ENCODE results near the gene CLCN3. TPM values are rescaled to one million over a fixed set of nuclear protein-coding genes. Genes with fewer than 3 reads are reported as not detected.

Gene CLCN3
- total and polyA plus RNA-seq, 10 of the 15 experiments (the other 5 are each of a cell fraction or from before 2014, with no cell fraction given) = 4.0 to 22.8 (median 11.8) TPM

DNA sequence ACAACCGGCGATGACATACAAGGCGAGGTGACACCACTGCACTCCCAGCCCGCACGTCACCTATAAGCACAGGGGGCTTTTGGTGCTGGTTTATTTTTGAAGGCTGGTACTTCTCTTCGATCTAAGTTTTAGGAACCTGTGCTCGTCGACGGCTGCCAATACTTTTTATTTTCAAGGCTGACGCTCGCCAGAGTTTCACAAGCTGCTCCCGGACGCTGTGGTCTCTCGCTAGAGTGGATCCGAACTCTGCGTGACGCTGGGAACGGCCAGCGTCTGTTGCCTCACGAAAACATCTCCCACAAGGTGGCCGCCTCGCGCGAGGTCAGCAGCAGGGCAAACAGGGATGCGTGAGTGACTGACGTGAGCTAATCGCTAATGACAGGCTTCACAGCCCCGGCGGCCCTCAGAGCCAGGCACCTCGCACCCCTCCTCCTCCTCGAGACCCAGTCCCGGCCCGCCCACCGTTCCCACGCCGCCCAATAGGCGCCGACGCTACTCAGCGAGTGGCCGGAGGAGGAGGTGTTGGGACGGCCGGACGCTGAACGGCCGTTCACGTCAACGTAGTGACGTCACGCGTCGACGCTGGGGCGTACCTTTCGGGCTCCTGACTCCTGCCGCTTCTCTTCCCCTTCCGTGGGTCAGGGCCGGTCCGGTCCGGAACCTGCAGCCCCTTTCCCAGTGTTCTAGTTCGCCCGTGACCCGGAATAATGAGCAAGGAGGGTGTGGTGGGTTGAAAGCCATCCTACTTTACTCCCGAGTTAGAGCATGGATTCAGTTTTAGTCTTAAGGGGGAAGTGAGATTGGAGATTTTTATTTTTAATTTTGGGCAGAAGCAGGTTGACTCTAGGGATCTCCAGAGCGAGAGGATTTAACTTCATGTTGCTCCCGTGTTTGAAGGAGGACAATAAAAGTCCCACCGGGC, at the start of gene CLCN3 (continued):
- TF ChIP-seq, protein P1, sequence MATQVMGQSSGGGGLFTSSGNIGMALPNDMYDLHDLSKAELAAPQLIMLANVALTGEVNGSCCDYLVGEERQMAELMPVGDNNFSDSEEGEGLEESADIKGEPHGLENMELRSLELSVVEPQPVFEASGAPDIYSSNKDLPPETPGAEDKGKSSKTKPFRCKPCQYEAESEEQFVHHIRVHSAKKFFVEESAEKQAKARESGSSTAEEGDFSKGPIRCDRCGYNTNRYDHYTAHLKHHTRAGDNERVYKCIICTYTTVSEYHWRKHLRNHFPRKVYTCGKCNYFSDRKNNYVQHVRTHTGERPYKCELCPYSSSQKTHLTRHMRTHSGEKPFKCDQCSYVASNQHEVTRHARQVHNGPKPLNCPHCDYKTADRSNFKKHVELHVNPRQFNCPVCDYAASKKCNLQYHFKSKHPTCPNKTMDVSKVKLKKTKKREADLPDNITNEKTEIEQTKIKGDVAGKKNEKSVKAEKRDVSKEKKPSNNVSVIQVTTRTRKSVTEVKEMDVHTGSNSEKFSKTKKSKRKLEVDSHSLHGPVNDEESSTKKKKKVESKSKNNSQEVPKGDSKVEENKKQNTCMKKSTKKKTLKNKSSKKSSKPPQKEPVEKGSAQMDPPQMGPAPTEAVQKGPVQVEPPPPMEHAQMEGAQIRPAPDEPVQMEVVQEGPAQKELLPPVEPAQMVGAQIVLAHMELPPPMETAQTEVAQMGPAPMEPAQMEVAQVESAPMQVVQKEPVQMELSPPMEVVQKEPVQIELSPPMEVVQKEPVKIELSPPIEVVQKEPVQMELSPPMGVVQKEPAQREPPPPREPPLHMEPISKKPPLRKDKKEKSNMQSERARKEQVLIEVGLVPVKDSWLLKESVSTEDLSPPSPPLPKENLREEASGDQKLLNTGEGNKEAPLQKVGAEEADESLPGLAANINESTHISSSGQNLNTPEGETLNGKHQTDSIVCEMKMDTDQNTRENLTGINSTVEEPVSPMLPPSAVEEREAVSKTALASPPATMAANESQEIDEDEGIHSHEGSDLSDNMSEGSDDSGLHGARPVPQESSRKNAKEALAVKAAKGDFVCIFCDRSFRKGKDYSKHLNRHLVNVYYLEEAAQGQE (IDR thresholded peaks at IDR 0.05; ENCODE audit: low read depth, low read length) = no peak
- TF ChIP-seq ZSCAN29 (IDR thresholded peaks at IDR 0.05) (no peak), MXI1 (IDR thresholded peaks at IDR 0.05; ENCODE audit: low read depth, low read length) (peak; percentile 71; the same call in 1 of the 2 replicates), HCFC1 (IDR thresholded peaks at IDR 0.05; ENCODE audit: low read length) (no peak), EZH2 (IDR thresholded peaks at IDR 0.05; ENCODE audit: borderline replicate concordance, control insufficient read depth, low read depth, low read length) (no peak), RBBP5 (conservative IDR thresholded peaks at IDR 0.05) (no peak), ZNF217 (IDR thresholded peaks at IDR 0.05) (no peak), BMI1 (IDR thresholded peaks at IDR 0.05; ENCODE audit: borderline replicate concordance) (no peak), JUND (IDR thresholded peaks at IDR 0.05; ENCODE audit: low read depth, low read length) (no peak), YBX1 (IDR thresholded peaks at IDR 0.05) (no peak), ZNF24 (IDR thresholded peaks at IDR 0.05) (no peak), SMAD1 (IDR thresholded peaks at IDR 0.05; ENCODE audit: low read depth, partially characterized antibody) (peak; percentile 77), RFX5 (IDR thresholded peaks at IDR 0.05; ENCODE audit: low read depth, low read length) (peak; percentile 67; the same call in 1 of the 2 replicates), POLR2AphosphoS2 (IDR thresholded peaks at IDR 0.05; ENCODE audit: low read depth, low read length) (peak; percentile 94)
- TF ChIP-seq, protein P2, sequence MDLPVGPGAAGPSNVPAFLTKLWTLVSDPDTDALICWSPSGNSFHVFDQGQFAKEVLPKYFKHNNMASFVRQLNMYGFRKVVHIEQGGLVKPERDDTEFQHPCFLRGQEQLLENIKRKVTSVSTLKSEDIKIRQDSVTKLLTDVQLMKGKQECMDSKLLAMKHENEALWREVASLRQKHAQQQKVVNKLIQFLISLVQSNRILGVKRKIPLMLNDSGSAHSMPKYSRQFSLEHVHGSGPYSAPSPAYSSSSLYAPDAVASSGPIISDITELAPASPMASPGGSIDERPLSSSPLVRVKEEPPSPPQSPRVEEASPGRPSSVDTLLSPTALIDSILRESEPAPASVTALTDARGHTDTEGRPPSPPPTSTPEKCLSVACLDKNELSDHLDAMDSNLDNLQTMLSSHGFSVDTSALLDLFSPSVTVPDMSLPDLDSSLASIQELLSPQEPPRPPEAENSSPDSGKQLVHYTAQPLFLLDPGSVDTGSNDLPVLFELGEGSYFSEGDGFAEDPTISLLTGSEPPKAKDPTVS (IDR thresholded peaks at IDR 0.05; ENCODE audit: low read depth, low read length) = 0 out of 2 replicates have a peak, but pooled peaks have one; percentile 18
- TF ChIP-seq, protein P3, sequence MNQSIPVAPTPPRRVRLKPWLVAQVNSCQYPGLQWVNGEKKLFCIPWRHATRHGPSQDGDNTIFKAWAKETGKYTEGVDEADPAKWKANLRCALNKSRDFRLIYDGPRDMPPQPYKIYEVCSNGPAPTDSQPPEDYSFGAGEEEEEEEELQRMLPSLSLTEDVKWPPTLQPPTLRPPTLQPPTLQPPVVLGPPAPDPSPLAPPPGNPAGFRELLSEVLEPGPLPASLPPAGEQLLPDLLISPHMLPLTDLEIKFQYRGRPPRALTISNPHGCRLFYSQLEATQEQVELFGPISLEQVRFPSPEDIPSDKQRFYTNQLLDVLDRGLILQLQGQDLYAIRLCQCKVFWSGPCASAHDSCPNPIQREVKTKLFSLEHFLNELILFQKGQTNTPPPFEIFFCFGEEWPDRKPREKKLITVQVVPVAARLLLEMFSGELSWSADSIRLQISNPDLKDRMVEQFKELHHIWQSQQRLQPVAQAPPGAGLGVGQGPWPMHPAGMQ (IDR thresholded peaks at IDR 0.05; ENCODE audit: borderline replicate concordance) = no peak
- TF ChIP-seq, protein P4, sequence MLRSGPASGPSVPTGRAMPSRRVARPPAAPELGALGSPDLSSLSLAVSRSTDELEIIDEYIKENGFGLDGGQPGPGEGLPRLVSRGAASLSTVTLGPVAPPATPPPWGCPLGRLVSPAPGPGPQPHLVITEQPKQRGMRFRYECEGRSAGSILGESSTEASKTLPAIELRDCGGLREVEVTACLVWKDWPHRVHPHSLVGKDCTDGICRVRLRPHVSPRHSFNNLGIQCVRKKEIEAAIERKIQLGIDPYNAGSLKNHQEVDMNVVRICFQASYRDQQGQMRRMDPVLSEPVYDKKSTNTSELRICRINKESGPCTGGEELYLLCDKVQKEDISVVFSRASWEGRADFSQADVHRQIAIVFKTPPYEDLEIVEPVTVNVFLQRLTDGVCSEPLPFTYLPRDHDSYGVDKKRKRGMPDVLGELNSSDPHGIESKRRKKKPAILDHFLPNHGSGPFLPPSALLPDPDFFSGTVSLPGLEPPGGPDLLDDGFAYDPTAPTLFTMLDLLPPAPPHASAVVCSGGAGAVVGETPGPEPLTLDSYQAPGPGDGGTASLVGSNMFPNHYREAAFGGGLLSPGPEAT (IDR thresholded peaks at IDR 0.05; ENCODE audit: low read depth) = 0 out of 2 replicates have a peak, but pooled peaks have one; percentile 10
- TF ChIP-seq, protein P5, sequence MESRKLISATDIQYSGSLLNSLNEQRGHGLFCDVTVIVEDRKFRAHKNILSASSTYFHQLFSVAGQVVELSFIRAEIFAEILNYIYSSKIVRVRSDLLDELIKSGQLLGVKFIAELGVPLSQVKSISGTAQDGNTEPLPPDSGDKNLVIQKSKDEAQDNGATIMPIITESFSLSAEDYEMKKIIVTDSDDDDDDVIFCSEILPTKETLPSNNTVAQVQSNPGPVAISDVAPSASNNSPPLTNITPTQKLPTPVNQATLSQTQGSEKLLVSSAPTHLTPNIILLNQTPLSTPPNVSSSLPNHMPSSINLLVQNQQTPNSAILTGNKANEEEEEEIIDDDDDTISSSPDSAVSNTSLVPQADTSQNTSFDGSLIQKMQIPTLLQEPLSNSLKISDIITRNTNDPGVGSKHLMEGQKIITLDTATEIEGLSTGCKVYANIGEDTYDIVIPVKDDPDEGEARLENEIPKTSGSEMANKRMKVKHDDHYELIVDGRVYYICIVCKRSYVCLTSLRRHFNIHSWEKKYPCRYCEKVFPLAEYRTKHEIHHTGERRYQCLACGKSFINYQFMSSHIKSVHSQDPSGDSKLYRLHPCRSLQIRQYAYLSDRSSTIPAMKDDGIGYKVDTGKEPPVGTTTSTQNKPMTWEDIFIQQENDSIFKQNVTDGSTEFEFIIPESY (IDR thresholded peaks at IDR 0.05) = no peak
